Cardiac septum (tissue), 1 donor: ENCODE results near the gene POU3F2. TPM values are rescaled to one million over a fixed set of nuclear protein-coding genes. Genes with fewer than 3 reads are reported as not detected.

Experiments
- total RNA-seq: library from RNA; stranded (reverse); fragmentation: NEBNext Ultra II Directional; extraction: Animal tissue kit (Norgen Biotek cat#: 25700); gene quantifications from one replicate; pipeline ENCODE4 v1.2.1, GENCODE V29; 2021
- donor health status: DM: no; HTN: no; CAD: no.

POU3F2 gene
- total RNA-seq, 1 donor from 2014 or later = 0.08 TPM

Other genes starting within 250 kb of the POU3F2 start
- gene FBXL4, start 113.4 kb downstream of the POU3F2 start, total RNA-seq = 12.8 TPM